Renal pelvis (tissue), 4 donors: Measurements from ENCODE around the gene SELENOM. TPM values are rescaled to one million over a fixed set of nuclear protein-coding genes. Genes with fewer than 3 reads are reported as not detected.

ENCODE experiments used
- DNase-seq: peaks from one replicate; pipeline ENCODE4 v3.0.0-alpha.2; 2013
- polyA plus RNA-seq, 3 donors: library from polyadenylated mRNA; unstranded; fragments of 120-200 nt; gene quantifications; one replicate each; pipeline ENCODE4 v1.2.1, GENCODE V29; 2013; ENCODE audit not compliant: insufficient read length in 3 of 3

SELENOM gene
- polyA plus RNA-seq, 3 donors, result 7.6 to 13.5 (median 9.3) TPM

GRCh38 chr22:31094741-31095140 is 12.6 kb downstream of the SELENOM start:
- no peak for DNase-seq

GRCh38 chr22:31094021-31094551 is 13.3 kb downstream of the SELENOM start:
- no peak for DNase-seq

GRCh38 chr22:31093086-31093850 is 14.1 kb downstream of the SELENOM start:
- DNase-seq, result no peak

- no peak for DNase-seq
Measured at GRCh38 chr22:31092161-31092560, 15.2 kb downstream of the SELENOM start.

- no peak for DNase-seq
Measured at GRCh38 chr22:31091106-31091975, 16.0 kb downstream of the SELENOM start.

- DNase-seq, result no peak
Measured at GRCh38 chr22:31090217-31091085, 16.9 kb downstream of the SELENOM start.

- DNase-seq, result no peak
Measured at GRCh38 chr22:31089160-31090100, 17.9 kb downstream of the SELENOM start.

- no peak for DNase-seq
Measured at GRCh38 chr22:31088233-31088986, 19.0 kb downstream of the SELENOM start.

GRCh38 chr22:31087744-31088215 is 19.6 kb downstream of the SELENOM start:
- no peak for DNase-seq

- DNase-seq, result no peak
Measured at GRCh38 chr22:31086703-31087330, 20.6 kb downstream of the SELENOM start.

- DNase-seq, result no peak
Measured at GRCh38 chr22:31085928-31086327, 21.4 kb downstream of the SELENOM start.

GRCh38 chr22:31085493-31085824 is 21.9 kb downstream of the SELENOM start:
- DNase-seq, result no peak

- DNase-seq, result peak; percentile 81
Measured at GRCh38 chr22:31084811-31085492, 22.4 kb downstream of the SELENOM start.

GRCh38 chr22:31083923-31084810 is 23.2 kb downstream of the SELENOM start:
- DNase-seq, result no peak

- no peak for DNase-seq
Measured at GRCh38 chr22:31083377-31083768, 24.0 kb downstream of the SELENOM start.

- DNase-seq, result no peak
Measured at GRCh38 chr22:31082606-31083376, 24.6 kb downstream of the SELENOM start.
